Lower lobe of right lung (tissue), 2 donors: ENCODE measurements around the gene DHFR2. TPM values are rescaled to one million over a fixed set of nuclear protein-coding genes. Genes with fewer than 3 reads are reported as not detected.

Experiments used
- ATAC-seq, 2 donors: fragments of 200-7000 bp; cut with Tn5 transposase; one replicate each; pipeline ENCODE4 v1.9.1; 2020 to 2022; ENCODE audit warnings: mild to moderate bottlenecking in 2 of 2, moderate library complexity in 2 of 2
- DNase-seq: peaks from one replicate; pipeline ENCODE4 v3.0.0-alpha.2; 2020
- H3K27ac ChIP-seq: fragments of 200-600 bp; one replicate; pipeline ENCODE4 v1.8.0; 2022
- H3K27me3 ChIP-seq: fragments of 200-600 bp; one replicate; pipeline ENCODE4 v1.8.0; 2022; ENCODE audit warnings: low read depth
- H3K36me3 ChIP-seq: fragments of 200-600 bp; one replicate; pipeline ENCODE4 v1.8.0; 2022; ENCODE audit warnings: mild to moderate bottlenecking
- H3K4me1 ChIP-seq: fragments of 200-600 bp; one replicate; pipeline ENCODE4 v1.8.0; 2022
- H3K4me3 ChIP-seq: fragments of 200-600 bp; one replicate; pipeline ENCODE4 v1.8.0; 2022; ENCODE audit warnings: mild to moderate bottlenecking
- H3K9me3 ChIP-seq: fragments of 200-600 bp; one replicate; pipeline ENCODE4 v1.8.0; 2022
- intact Hi-C: fragments of 100-400 bp; cut with DNase I; formaldehyde crosslinking; loops from one replicate; pipeline ENCODE4 v1.11.0; 2022
- total RNA-seq: library from RNA; stranded (reverse); fragmentation: NEBNext Ultra II Directional; extraction: Animal tissue kit (Norgen Biotek cat#: 25700); gene quantifications from one replicate; pipeline ENCODE4 v1.2.1, GENCODE V29; 2021
- TF ChIP-seq, protein P1 (sequence below): fragments of 200-600 bp; IDR thresholded peaks from one replicate; pipeline ENCODE4 v1.8.0; 2022; ENCODE audit warnings: antibody characterized with exemption, mild to moderate bottlenecking
- donor health status: DM: no; HTN: yes; CAD: no; lungs with severe emphysema.

DHFR2 gene
- total RNA-seq, 1 donor from 2014 or later = 9.2 TPM

DNA sequence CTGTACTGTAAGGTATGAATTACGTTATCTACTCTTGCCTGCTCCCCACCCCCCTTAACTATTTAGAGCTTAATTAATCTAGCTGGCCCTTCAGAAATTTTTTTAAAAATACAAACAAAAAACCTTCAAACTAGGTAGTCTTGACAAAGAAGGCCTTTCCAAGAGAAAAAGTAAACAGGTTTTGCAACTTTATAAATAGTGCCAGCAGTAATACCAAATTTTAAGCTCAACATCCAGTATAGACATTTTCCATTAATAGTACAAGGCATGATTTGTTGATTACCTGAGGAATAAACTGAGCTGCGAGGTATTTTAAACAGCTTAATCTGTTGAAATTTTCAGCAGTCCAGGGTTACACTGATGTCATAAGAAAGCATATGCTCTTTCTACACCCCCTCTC lies 54.5 kb downstream of the DHFR2 start:
- Histone ChIP-seq H3K9me3 (no peaks in the 10 kb centered on the region), H3K4me3 (no peak overlapping the region), H3K27ac (no peak overlapping the region), H3K36me3 (no peaks in the 10 kb centered on the region), H3K4me1 (peaks cover 8% of the 10 kb centered on the region), H3K27me3 (no peaks in the 10 kb centered on the region)
- TF ChIP-seq, protein P1, sequence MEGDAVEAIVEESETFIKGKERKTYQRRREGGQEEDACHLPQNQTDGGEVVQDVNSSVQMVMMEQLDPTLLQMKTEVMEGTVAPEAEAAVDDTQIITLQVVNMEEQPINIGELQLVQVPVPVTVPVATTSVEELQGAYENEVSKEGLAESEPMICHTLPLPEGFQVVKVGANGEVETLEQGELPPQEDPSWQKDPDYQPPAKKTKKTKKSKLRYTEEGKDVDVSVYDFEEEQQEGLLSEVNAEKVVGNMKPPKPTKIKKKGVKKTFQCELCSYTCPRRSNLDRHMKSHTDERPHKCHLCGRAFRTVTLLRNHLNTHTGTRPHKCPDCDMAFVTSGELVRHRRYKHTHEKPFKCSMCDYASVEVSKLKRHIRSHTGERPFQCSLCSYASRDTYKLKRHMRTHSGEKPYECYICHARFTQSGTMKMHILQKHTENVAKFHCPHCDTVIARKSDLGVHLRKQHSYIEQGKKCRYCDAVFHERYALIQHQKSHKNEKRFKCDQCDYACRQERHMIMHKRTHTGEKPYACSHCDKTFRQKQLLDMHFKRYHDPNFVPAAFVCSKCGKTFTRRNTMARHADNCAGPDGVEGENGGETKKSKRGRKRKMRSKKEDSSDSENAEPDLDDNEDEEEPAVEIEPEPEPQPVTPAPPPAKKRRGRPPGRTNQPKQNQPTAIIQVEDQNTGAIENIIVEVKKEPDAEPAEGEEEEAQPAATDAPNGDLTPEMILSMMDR = no peak
- ATAC-seq (no peak), DNase-seq (no peak)
- intact Hi-C loops = no loop called here

Other genes starting within 250 kb of the DHFR2 start
- gene PROS1, start 89.0 kb downstream of the DHFR2 start, total RNA-seq = 49.5 TPM
- 21.1 TPM for gene ARL13B, start 82.8 kb downstream of the DHFR2 start, total RNA-seq
- 3.8 TPM for gene STX19, start 34.3 kb downstream of the DHFR2 start, total RNA-seq
- gene NSUN3, start 145 bp upstream of the DHFR2 start, total RNA-seq = 18.0 TPM